BLaER1 treated with 17β-estradiol and CSF1 and Interleukin-3, amounts not matched to agents 10 nM and 100 nM (cell line): ENCODE measurements around the gene TSEN54.
A peak's percentile ranks its signal among the peaks of the same experiment; 100 is the strongest.

Experiments used
- H3K27ac ChIP-seq, 11 experiments: shearing (Covaris generic); formaldehyde crosslinking; 2 replicates each; pipeline ENCODE4 v1.8.1; 2022
- H3K27me3 ChIP-seq, 11 experiments: shearing (Covaris generic); formaldehyde crosslinking; 2 replicates each; pipeline ENCODE4 v1.8.1; 2022
- H3K36me3 ChIP-seq, 11 experiments: shearing (Covaris generic); formaldehyde crosslinking; 2 replicates each; pipeline ENCODE4 v1.8.1; 2022
- H3K4me1 ChIP-seq, 10 experiments: shearing (Covaris generic); formaldehyde crosslinking; 2 replicates each; pipeline ENCODE4 v1.8.1; 2022
- H3K4me2 ChIP-seq, 11 experiments: shearing (Covaris generic); formaldehyde crosslinking; 2 replicates each; pipeline ENCODE4 v1.8.1; 2022
- H3K4me3 ChIP-seq, 10 experiments: shearing (Covaris generic); formaldehyde crosslinking; 2 replicates each; pipeline ENCODE4 v1.8.1; 2022
- H3K9ac ChIP-seq, 11 experiments: shearing (Covaris generic); formaldehyde crosslinking; 2 replicates each; pipeline ENCODE4 v1.8.1; 2022
- H3K9me3 ChIP-seq, 11 experiments: shearing (Covaris generic); formaldehyde crosslinking; replicated peaks in 1 of 11; 2 replicates each; pipeline ENCODE4 v1.8.1; 2022
- H4K20me1 ChIP-seq, 11 experiments: shearing (Covaris generic); formaldehyde crosslinking; 2 replicates each; pipeline ENCODE4 v1.8.1; 2022
- Cebpa-rat ChIP-seq, 11 experiments: shearing (Covaris generic); IDR thresholded peaks; 2 replicates each; pipeline ENCODE4 v1.8.1; 2022

The TSEN54 gene

GRCh38 chr17:75513641-75514000, 2.7 kb upstream of the TSEN54 start:
- Histone ChIP-seq H3K4me3 (peak overlapping the region in 9 of 10 experiments; percentile 75 to 98 (median 96); a peak in 17 of 20 replicates), H3K27me3 (no peaks in the 10 kb centered on the region), H3K27ac (peak overlapping the region in 6 of 11 experiments; percentile 77 to 89 (median 87); a peak in 10 of 22 replicates), H3K9me3 (no peaks in the 10 kb centered on the region), H3K9ac (peak overlapping the region; percentile 76 to 94 (median 84); a peak in 20 of 22 replicates), H4K20me1 (peaks cover 3 to 81% (median 70%) of the 10 kb centered on the region in 11 experiments; a peak in 19 of 22 replicates), H3K4me1 (peaks cover 49 to 78% (median 76%) of the 10 kb centered on the region in 10 experiments), H3K4me2 (peak overlapping the region; percentile 91 to 99 (median 98)), H3K36me3 (peaks cover 0 to 54% (median 43%) of the 10 kb centered on the region in 11 experiments; a peak in 17 of 22 replicates)
- TF ChIP-seq Cebpa-rat (IDR thresholded peaks at IDR 0.05): no peak

DNA sequence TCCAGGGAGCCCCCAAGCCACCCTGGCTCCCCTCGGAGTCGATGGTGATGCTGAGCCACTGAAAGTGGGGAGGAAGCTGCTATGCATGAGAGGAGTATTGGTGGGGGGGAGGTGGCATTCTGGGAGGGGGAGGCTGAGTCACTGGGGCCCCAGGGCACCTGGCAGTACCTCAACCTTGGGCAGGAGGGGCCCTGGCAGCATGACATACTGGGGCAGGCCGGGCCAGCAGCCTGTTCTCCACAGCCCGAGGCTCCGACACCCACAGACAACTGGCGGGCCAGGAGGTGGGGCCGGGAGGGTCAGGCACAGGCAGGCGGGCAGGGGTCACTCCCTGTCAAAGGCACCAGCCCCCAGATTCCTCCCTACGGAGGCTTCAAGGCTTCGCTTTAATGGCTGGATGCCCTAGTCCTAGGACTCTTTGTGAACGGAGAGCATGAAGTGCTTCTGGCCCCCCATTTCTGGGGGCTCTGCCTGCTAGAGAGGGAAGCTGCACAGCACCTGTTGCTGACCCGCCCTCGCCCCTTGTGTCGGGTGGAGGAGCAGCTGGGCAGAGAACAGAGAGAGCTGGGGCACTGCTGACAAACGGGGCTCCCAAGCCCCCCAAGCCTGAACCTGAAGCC, 1.9 kb upstream of the TSEN54 start:
- TF ChIP-seq Cebpa-rat (IDR thresholded peaks at IDR 0.05): no peak
- H3K4me1 ChIP-seq: peaks cover 55 to 78% (median 74%) of the 10 kb centered on the region in 10 experiments
- no peaks in the 10 kb centered on the region for H3K27me3 ChIP-seq
- H3K36me3 ChIP-seq: peaks cover 5 to 54% (median 44%) of the 10 kb centered on the region in 11 experiments; a peak in 20 of 22 replicates
- peak overlapping the region; percentile 76 to 94 (median 84) for H3K9ac ChIP-seq
- peak overlapping the region; percentile 91 to 99 (median 98) for H3K4me2 ChIP-seq
- H3K4me3 ChIP-seq: peak overlapping the region; percentile 75 to 98 (median 96)
- H3K9me3 ChIP-seq: no peaks in the 10 kb centered on the region
- H3K27ac ChIP-seq: peak overlapping the region in 10 of 11 experiments; percentile 53 to 89 (median 83); a peak in 19 of 22 replicates
- peaks cover 3 to 77% (median 67%) of the 10 kb centered on the region in 11 experiments; a peak in 19 of 22 replicates for H4K20me1 ChIP-seq

DNA sequence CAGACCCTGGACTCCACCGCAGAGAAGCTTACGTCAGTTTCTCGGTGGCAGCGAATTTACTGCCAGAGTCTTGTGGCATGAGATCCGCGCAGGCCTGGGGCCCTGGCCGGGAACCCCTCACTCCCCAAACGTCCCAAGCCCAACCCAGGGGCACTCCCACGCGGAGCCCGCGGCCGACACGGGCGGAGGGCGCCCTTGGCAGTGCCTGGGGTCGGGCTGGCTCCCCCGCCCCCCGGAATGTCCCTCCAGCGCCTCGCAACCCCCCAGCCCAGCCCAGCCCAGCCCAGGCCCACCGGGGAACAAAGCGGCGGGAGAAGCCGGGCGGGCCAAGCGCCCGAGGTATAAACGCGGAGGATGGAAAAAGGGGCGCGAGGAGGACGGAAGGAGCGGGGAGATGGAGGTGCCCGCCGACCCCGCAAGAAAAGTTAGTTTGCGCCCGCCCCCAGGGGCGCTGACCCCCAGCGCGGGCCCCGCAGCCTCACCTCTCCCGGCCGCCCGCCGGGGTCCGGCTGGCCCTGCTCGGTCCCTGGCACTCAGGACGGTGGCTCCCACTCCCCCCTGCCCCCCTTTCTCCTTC, 1.3 kb upstream of the TSEN54 start:
- Histone ChIP-seq H3K9ac (peak overlapping the region; percentile 76 to 94 (median 84)), H3K9me3 (no peaks in the 10 kb centered on the region), H3K4me2 (peak overlapping the region; percentile 91 to 99 (median 98)), H4K20me1 (peaks cover 3 to 71% (median 61%) of the 10 kb centered on the region in 11 experiments; a peak in 19 of 22 replicates), H3K4me3 (peak overlapping the region; percentile 75 to 98 (median 96)), H3K27me3 (no peaks in the 10 kb centered on the region), H3K4me1 (peaks cover 55 to 76% (median 69%) of the 10 kb centered on the region in 10 experiments), H3K36me3 (peaks cover 11 to 54% (median 45%) of the 10 kb centered on the region in 11 experiments; a peak in 21 of 22 replicates), H3K27ac (peak overlapping the region in 10 of 11 experiments; percentile 53 to 89 (median 83); a peak in 21 of 22 replicates)
- no peak for TF ChIP-seq Cebpa-rat (IDR thresholded peaks at IDR 0.05)

DNA sequence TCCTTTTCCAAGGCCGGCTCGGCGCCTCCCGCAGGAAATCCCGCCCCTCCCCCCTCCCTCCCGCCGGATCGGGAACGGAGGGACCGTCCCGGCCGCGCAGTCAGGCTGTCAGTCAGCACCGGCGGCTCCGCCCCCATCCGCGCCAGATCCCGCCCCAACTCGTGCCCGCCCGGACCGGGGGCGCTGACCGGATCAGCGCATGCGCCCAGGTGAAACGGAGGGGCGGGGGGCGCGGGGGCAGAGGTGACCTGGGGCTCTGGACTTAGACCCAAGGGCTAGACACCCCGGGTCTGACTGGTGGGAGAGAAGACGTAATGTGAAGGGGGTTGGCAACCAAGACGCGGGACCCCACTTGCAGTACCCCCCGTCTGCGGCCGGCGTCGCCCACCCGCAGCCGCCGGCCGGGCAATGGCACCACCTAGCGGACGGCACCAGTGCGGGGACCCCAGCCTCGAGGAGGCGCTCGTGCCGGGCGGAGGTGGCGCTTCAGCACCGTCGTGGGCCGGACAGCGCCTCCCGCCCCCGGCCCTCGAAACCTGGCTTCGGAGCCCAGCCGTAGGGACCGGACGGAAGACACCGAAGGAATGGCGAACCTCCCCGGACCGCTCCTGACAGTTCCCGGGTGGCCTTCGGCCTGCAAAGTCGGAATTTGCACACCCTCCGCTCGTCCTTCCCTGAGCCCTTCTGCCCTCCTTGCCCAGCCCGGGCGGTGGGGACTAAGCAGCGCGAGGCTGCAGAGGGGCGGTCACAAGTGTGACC, 653 bp upstream of the TSEN54 start, which contains the start of gene CASKIN2:
Gene CASKIN2 (minus strand): TSS at position 42 of the 759 bp plus-strand sequence. CDS start 1,733 bp downstream, outside the sequence.
- H3K36me3 ChIP-seq: peaks cover 16 to 54% (median 48%) of the 10 kb centered on the region in 11 experiments
- TF ChIP-seq Cebpa-rat (IDR thresholded peaks at IDR 0.05): no peak
- H3K27ac ChIP-seq: peak within 1 kb of the TSS in 10 of 11 experiments; percentile 53 to 89 (median 83); a peak in 21 of 22 replicates
- no peaks in the 10 kb centered on the region for H3K27me3 ChIP-seq
- H3K9ac ChIP-seq: peak within 1 kb of the TSS; percentile 76 to 94 (median 84)
- H3K4me2 ChIP-seq: peak within 1 kb of the TSS; percentile 91 to 99 (median 98)
- H4K20me1 ChIP-seq: peaks cover 3 to 64% (median 55%) of the 10 kb centered on the region in 11 experiments; a peak in 19 of 22 replicates
- H3K9me3 ChIP-seq: no peaks in the 10 kb centered on the region
- peak within 1 kb of the TSS; percentile 75 to 98 (median 96) for H3K4me3 ChIP-seq
- peaks cover 53 to 69% (median 63%) of the 10 kb centered on the region in 10 experiments for H3K4me1 ChIP-seq

GRCh38 chr17:75516619-75517296, 430 bp downstream of the TSEN54 start:
- Histone ChIP-seq H3K4me1 (peaks cover 50 to 58% (median 53%) of the 10 kb centered on the region in 10 experiments), H3K27me3 (no peaks in the 10 kb centered on the region), H3K36me3 (peaks cover 27 to 54% (median 49%) of the 10 kb centered on the region in 11 experiments), H3K27ac (peak overlapping the region in 10 of 11 experiments; percentile 53 to 89 (median 78); a peak in 21 of 22 replicates), H3K9ac (peak overlapping the region; percentile 76 to 94 (median 84)), H3K9me3 (no peaks in the 10 kb centered on the region), H3K4me3 (peak overlapping the region; percentile 75 to 98 (median 96)), H4K20me1 (peaks cover 3 to 60% (median 44%) of the 10 kb centered on the region in 11 experiments; a peak in 19 of 22 replicates), H3K4me2 (peak overlapping the region; percentile 91 to 100 (median 98))
- no peak for TF ChIP-seq Cebpa-rat (IDR thresholded peaks at IDR 0.05)

DNA sequence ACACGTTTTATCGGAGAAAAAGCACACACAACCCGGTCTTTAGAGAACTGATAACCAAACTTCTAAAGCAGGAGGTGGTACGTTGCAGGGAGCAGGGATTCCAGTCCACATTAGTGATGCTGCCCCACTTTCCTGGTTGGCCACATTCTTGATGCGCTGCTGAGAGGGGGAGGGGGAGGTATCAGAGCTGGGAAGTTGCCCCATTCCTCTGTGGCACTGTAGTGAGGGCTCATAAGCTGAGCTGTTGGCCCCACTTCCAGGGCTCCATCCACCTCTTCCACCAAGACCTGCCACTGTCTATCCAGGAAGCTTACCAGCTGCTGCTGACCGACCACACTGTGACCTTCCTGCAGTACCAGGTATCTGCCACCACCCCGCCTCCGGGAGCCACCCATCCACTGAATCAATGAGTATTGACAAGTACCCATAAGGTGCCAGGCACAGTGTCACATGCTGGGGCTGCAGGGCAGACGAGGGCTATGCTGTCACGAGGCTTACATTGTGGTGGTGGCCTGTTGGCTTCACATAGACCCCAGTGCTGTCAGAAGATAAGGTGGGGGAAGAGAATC, 1.1 kb downstream of the TSEN54 start:
- Histone ChIP-seq H3K4me1 (peaks cover 43 to 52% (median 46%) of the 10 kb centered on the region in 10 experiments), H3K9me3 (no peaks in the 10 kb centered on the region), H3K9ac (peak overlapping the region; percentile 76 to 94 (median 84)), H4K20me1 (peaks cover 3 to 60% (median 41%) of the 10 kb centered on the region in 11 experiments; a peak in 19 of 22 replicates), H3K27me3 (no peaks in the 10 kb centered on the region), H3K4me3 (peak overlapping the region; percentile 75 to 98 (median 96)), H3K27ac (peak overlapping the region in 9 of 11 experiments; percentile 53 to 89 (median 78); a peak in 12 of 22 replicates), H3K4me2 (peak overlapping the region; percentile 91 to 100 (median 98)), H3K36me3 (peaks cover 33 to 54% (median 49%) of the 10 kb centered on the region in 11 experiments)
- TF ChIP-seq Cebpa-rat (IDR thresholded peaks at IDR 0.05): no peak

DNA sequence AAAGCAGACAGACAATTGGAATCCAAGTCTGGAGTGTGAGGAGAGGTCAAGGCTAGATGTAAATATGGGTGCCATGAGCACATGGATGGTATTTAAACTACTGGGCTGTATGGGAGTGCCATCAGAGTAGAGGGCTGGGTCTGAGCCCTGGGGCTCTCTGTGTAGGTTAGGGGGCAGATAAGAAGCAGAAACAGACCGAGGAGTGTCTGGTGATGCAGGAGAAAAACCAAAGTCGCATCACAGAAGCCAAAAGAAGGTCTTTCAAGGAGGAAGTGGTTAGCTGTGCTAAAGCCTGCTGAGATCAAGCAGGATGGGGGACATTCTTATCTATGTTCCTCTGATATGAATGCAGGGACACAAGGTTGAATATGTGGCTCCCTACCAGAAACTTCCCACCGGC, 1.9 kb downstream of the TSEN54 start:
- Histone ChIP-seq H3K4me2 (peak overlapping the region; percentile 91 to 100 (median 98)), H3K9ac (peak overlapping the region in 9 of 11 experiments; percentile 6 to 94 (median 84); a peak in 14 of 22 replicates), H3K9me3 (no peaks in the 10 kb centered on the region), H3K4me1 (peaks cover 35 to 44% (median 38%) of the 10 kb centered on the region in 10 experiments), H3K36me3 (peaks cover 33 to 54% (median 48%) of the 10 kb centered on the region in 11 experiments), H3K27ac (peak overlapping the region in 6 of 11 experiments; percentile 7 to 32 (median 26); a peak in 6 of 22 replicates), H3K4me3 (peak overlapping the region in 9 of 10 experiments; percentile 75 to 98 (median 96); a peak in 13 of 20 replicates), H3K27me3 (no peaks in the 10 kb centered on the region), H4K20me1 (peaks cover 3 to 60% (median 34%) of the 10 kb centered on the region in 11 experiments; a peak in 19 of 22 replicates)
- TF ChIP-seq Cebpa-rat (IDR thresholded peaks at IDR 0.05): no peak
